ENCODE data around the gene ATG7.

The ATG7 gene

GRCh38 chr3:11384074-11384473, 111.9 kb downstream of the ATG7 start:
- Histone ChIP-seq H3K36me3 (ENCODE audit: control insufficient read depth, insufficient read depth, low read length) (no peaks in the 10 kb centered on the region), H3K79me2 (peaks cover 3% of the 10 kb centered on the region), H3K9ac (no peak overlapping the region)

DNA sequence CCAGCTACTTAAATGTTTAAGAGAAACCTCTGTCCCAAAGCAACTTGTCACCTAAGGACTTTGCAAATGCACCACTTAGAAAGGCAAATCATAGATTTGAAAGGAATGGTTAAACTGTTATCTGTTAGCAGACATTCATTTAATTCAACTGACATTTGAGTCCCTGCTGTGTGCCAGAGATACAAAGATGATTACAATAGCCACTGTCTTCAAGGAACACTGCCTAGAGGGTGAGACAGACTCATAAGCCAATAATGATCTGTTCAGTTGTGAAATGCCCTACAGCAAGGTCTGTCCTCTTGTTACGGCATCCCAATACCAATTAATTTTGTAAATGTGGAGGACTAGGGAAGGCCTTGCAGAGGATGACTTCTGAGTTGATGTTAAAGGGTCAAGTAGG, 113.1 kb downstream of the ATG7 start:
- Histone ChIP-seq H3K9me3 (ENCODE audit: control insufficient read depth, low read length) (no peaks in the 10 kb centered on the region), H3K4me2 (ENCODE audit: low read length) (no peak overlapping the region), H3K4me3 (ENCODE audit: low read depth, low read length) (no peak overlapping the region), H3K27ac (no peak overlapping the region), H3K27me3 (ENCODE audit: control insufficient read depth, insufficient read depth, low read length) (no peaks in the 10 kb centered on the region), H3K4me1 (no peaks in the 10 kb centered on the region), H3K79me2 (peaks cover 3% of the 10 kb centered on the region), H2AFZ (no peak overlapping the region), H3K9ac (no peak overlapping the region), H3K36me3 (ENCODE audit: control insufficient read depth, insufficient read depth, low read length) (no peaks in the 10 kb centered on the region)
- TF ChIP-seq, protein P1, sequence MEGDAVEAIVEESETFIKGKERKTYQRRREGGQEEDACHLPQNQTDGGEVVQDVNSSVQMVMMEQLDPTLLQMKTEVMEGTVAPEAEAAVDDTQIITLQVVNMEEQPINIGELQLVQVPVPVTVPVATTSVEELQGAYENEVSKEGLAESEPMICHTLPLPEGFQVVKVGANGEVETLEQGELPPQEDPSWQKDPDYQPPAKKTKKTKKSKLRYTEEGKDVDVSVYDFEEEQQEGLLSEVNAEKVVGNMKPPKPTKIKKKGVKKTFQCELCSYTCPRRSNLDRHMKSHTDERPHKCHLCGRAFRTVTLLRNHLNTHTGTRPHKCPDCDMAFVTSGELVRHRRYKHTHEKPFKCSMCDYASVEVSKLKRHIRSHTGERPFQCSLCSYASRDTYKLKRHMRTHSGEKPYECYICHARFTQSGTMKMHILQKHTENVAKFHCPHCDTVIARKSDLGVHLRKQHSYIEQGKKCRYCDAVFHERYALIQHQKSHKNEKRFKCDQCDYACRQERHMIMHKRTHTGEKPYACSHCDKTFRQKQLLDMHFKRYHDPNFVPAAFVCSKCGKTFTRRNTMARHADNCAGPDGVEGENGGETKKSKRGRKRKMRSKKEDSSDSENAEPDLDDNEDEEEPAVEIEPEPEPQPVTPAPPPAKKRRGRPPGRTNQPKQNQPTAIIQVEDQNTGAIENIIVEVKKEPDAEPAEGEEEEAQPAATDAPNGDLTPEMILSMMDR (IDR thresholded peaks at IDR 0.05), result no peak

More at GRCh38 chr3:11384074-11384473, 111.9 kb downstream of the ATG7 start:
- Histone ChIP-seq H2AFZ (no peak overlapping the region), H3K4me3 (ENCODE audit: low read depth, low read length) (no peak overlapping the region), H3K27me3 (ENCODE audit: control insufficient read depth, insufficient read depth, low read length) (no peaks in the 10 kb centered on the region), H3K4me1 (no peaks in the 10 kb centered on the region), H3K27ac (no peak overlapping the region), H3K4me2 (ENCODE audit: low read length) (no peak overlapping the region), H3K9me3 (ENCODE audit: control insufficient read depth, low read length) (no peaks in the 10 kb centered on the region)
- TF ChIP-seq, protein P1 (IDR thresholded peaks at IDR 0.05), result no peak

- H3K36me3 ChIP-seq (ENCODE audit: control insufficient read depth, insufficient read depth, low read length), result no peaks in the 10 kb centered on the region
- TF ChIP-seq, protein P1 (IDR thresholded peaks at IDR 0.05), result no peak
- no peak overlapping the region for H3K27ac ChIP-seq
- no peaks in the 10 kb centered on the region for H3K9me3 ChIP-seq (ENCODE audit: control insufficient read depth, low read length)
- peaks cover 3% of the 10 kb centered on the region for H3K79me2 ChIP-seq
- no peak overlapping the region for H2AFZ ChIP-seq
- H3K4me3 ChIP-seq (ENCODE audit: low read depth, low read length), result no peak overlapping the region
- H3K27me3 ChIP-seq (ENCODE audit: control insufficient read depth, insufficient read depth, low read length), result no peaks in the 10 kb centered on the region
- H3K4me2 ChIP-seq (ENCODE audit: low read length), result no peak overlapping the region
- H3K9ac ChIP-seq, result no peak overlapping the region
- no peaks in the 10 kb centered on the region for H3K4me1 ChIP-seq
Measured at GRCh38 chr3:11385891-11386290, 113.7 kb downstream of the ATG7 start.

DNA sequence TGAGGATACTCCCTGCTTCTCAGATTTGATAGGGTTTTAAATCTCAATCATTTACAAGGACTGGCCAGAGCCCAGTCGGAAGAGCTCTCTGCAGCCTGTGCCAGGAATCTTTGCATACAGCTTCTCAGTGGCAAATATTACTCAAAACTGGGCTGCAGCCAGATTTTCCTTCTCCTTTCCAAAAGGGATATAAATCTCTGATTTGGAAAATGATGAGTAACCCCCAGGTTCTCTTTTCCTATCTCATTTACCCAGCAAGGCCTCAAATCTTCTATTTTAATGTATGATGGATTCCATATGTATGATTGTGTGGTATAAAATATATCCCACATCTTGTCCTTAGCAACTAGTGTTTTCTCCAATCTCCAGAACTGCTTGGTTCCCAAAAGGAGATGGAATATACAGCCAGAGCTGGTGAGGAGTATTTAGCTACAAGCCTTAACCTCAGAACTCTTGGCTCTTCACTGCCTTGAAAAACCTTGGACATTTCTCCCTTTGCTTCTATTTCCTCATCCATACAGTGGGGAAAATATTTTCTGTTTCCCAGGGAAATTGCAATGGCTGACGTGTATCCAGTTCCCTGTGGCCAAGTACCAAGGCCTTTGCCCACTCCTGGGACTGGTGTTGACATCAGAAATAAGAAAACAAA, 114.4 kb downstream of the ATG7 start:
- Histone ChIP-seq H3K27me3 (ENCODE audit: control insufficient read depth, insufficient read depth, low read length) (no peaks in the 10 kb centered on the region), H3K79me2 (peaks cover 3% of the 10 kb centered on the region), H3K27ac (no peak overlapping the region), H3K4me1 (no peaks in the 10 kb centered on the region), H2AFZ (no peak overlapping the region), H3K9ac (no peak overlapping the region), H3K4me3 (ENCODE audit: low read depth, low read length) (no peak overlapping the region), H3K9me3 (ENCODE audit: control insufficient read depth, low read length) (no peaks in the 10 kb centered on the region), H3K4me2 (ENCODE audit: low read length) (no peak overlapping the region), H3K36me3 (ENCODE audit: control insufficient read depth, insufficient read depth, low read length) (no peaks in the 10 kb centered on the region)
- TF ChIP-seq, protein P1 (IDR thresholded peaks at IDR 0.05), result no peak

All from parathyroid adenoma (tissue), 2 donors.